Activated CD8-positive, alpha-beta memory T cell treated with anti-CD3 and anti-CD28 coated beads, Interleukin-2, amount 10 ng/mL, durations not matched to agents 7 days and 5 days (primary cell): ENCODE measurements around the gene SH2D3C. TPM values are rescaled to one million over a fixed set of nuclear protein-coding genes. Genes with fewer than 3 reads are reported as not detected.

Experiments used
- ATAC-seq: fragments of 150-1000 bp; cut with Tn5 transposase; one replicate; pipeline ENCODE4 v1.10.0; 2021; ENCODE audit warnings: moderate library complexity
- CTCF ChIA-PET: fragments of 350-600 bp; sonication (Branson Sonifier 250); formaldehyde crosslinking; loops from one replicate; lab custom pipeline; 2021; ENCODE audit warnings: antibody characterized with exemption; lab: Charles Lee
- DNase-seq: peaks from one replicate; pipeline ENCODE4 v3.0.0-alpha.2; 2020
- H3K27ac Mint-ChIP-seq: one replicate; pipeline ENCODE4 v1.8.0; 2021; ENCODE audit warnings: mild to moderate bottlenecking, mixed read lengths
- H3K27me3 Mint-ChIP-seq: one replicate; pipeline ENCODE4 v1.8.0; 2021; ENCODE audit warnings: mixed read lengths
- H3K36me3 Mint-ChIP-seq: one replicate; pipeline ENCODE4 v1.8.0; 2021; ENCODE audit warnings: mild to moderate bottlenecking, mixed read lengths
- H3K4me1 Mint-ChIP-seq: one replicate; pipeline ENCODE4 v1.8.0; 2021; ENCODE audit warnings: mixed read lengths
- H3K4me3 Mint-ChIP-seq: one replicate; pipeline ENCODE4 v1.8.0; 2021; ENCODE audit warnings: mild to moderate bottlenecking, moderate library complexity, mixed read lengths
- H3K9me3 Mint-ChIP-seq: one replicate; pipeline ENCODE4 v1.8.0; 2022; ENCODE audit warnings: low read depth, mixed read lengths
- total RNA-seq, 2 experiments: library from RNA; stranded (reverse); gene quantifications; one replicate each; pipeline ENCODE4 v1.2.3, GENCODE V29; 2021

SH2D3C gene
- total RNA-seq, 2 experiments from 2014 or later, result 75.2 to 87.8 TPM

DNA sequence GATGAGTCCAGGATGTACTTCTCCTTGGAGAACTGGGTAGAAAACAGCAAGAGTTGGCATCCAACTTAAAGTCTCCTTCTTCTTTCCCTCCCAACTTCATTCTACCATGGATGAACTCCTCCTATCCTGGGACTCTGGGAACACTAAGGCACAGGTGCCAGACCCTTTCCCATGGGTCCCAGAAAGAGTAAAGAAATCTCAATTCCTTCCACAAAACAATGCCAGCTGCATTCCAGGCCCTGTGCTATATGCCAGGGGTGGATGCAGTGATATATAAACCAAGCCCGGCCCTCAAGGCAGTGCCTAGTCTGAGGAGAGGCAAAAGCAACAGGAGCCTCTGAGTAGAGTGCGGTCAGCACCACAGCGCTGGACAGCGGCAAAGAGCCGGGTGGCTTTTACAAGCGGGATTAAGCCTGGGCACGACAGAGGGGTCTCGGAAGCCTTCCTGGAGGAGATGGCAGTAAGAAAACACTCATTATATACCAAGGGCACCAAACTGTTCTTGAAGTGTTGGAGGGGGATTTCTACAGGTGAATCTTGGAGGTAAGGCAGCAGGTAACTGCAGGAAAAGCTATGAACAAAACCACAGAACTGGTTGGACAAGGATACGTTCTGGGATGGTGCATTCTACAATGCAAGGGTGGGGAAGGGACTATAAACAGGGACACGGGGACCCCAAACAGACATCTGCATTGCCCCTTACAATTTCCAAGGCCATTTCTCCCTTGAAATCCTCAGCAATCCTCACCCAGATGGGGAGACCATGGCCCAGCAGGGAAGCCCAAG lies 27.0 kb downstream of the SH2D3C start:
- H3K4me1 Mint-ChIP-seq, result peaks cover 4% of the 10 kb centered on the region
- peaks cover 39% of the 10 kb centered on the region for H3K36me3 Mint-ChIP-seq
- no peaks in the 10 kb centered on the region for H3K9me3 Mint-ChIP-seq
- ATAC-seq (no peak), DNase-seq (no peak)
- H3K27me3 Mint-ChIP-seq, result no peaks in the 10 kb centered on the region
- no peak overlapping the region for H3K4me3 Mint-ChIP-seq
- CTCF ChIA-PET, result interaction anchor here (1.7 kb wide), 1 partner anchor 17 kb away, joined by 7 read pairs; the partner anchor contains the start of gene TOR2A
- no peak overlapping the region for H3K27ac Mint-ChIP-seq

DNA sequence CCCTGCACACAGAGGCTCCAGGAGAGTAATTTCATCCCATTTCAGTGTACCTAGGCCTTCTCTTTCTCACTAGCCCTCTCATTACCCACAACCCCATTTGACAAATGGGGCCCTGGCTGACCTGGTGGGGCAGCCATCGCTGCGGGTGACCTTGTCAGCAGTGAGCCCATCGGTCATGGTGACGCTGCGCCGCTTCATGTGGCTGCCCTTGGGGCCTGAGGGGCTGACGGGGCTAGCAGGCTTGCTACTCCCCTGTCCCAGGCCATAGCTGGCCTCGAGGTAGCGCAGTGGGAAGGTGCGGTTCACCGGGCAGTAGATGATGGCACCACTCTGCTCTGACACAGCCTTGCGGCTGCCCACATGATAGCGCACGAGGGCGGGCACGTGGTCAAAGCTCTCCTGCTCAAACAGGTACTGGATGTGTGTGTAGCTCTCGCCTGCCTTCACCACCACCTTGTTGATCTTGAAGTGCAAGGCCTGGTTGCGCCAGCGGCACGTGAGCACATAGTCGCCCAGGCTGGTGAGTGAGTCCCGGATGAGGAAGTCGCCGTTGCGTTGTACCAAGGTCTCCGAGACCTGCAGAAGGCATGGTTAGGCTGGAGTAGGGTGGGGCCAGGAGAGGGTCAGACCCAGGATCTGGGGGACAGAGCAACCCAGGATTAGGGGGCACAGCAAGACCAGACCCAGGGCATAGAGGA lies 29.2 kb downstream of the SH2D3C start:
- CTCF ChIA-PET, result no interaction called here
- no peak overlapping the region for H3K4me3 Mint-ChIP-seq
- H3K4me1 Mint-ChIP-seq, result peaks cover 4% of the 10 kb centered on the region
- DNase-seq (no peak), ATAC-seq (no peak)
- H3K36me3 Mint-ChIP-seq, result peaks cover 49% of the 10 kb centered on the region
- H3K9me3 Mint-ChIP-seq, result no peaks in the 10 kb centered on the region
- no peaks in the 10 kb centered on the region for H3K27me3 Mint-ChIP-seq
- H3K27ac Mint-ChIP-seq, result no peak overlapping the region

DNA sequence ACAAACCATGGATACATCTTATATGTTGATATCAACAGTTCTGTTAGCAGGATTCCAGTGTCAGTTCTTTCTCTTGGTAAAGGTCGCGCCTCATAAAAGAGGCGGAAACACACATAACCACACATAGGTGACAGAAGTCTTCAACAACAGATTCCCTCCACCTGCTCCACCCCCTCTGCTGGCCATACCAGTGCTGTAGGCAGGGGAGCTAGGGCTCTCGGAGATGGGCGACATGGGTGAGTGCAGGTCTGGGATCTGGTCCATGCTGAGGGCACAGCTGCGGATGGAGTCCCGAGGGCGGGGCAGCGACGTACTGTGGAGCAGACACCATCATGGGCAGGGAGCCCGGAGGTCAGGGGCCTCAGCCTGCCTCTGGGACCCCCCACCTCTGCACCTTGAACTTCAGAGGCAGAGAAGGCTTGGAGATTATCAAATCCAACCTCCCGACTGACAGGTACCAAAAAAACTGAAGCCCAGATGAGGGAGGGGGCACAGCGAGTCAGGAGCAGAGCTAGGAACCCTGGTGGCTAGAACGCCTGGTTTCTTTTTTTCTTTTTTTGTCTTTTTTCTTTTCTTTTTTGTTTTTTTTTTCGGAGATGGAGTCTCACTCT lies 31.4 kb downstream of the SH2D3C start:
- no peaks in the 10 kb centered on the region for H3K9me3 Mint-ChIP-seq
- DNase-seq (no peak), ATAC-seq (no peak)
- H3K36me3 Mint-ChIP-seq, result peaks cover 54% of the 10 kb centered on the region
- H3K27me3 Mint-ChIP-seq, result no peaks in the 10 kb centered on the region
- H3K4me3 Mint-ChIP-seq, result no peak overlapping the region
- peaks cover 4% of the 10 kb centered on the region for H3K4me1 Mint-ChIP-seq
- no peak overlapping the region for H3K27ac Mint-ChIP-seq
- CTCF ChIA-PET, result interaction anchor here (1.2 to 1.4 kb wide), 4 partner anchors 12 to 123 kb away, joined by 3 to 6 read pairs (median 3); partner anchors contain the start of gene TOR2A

DNA sequence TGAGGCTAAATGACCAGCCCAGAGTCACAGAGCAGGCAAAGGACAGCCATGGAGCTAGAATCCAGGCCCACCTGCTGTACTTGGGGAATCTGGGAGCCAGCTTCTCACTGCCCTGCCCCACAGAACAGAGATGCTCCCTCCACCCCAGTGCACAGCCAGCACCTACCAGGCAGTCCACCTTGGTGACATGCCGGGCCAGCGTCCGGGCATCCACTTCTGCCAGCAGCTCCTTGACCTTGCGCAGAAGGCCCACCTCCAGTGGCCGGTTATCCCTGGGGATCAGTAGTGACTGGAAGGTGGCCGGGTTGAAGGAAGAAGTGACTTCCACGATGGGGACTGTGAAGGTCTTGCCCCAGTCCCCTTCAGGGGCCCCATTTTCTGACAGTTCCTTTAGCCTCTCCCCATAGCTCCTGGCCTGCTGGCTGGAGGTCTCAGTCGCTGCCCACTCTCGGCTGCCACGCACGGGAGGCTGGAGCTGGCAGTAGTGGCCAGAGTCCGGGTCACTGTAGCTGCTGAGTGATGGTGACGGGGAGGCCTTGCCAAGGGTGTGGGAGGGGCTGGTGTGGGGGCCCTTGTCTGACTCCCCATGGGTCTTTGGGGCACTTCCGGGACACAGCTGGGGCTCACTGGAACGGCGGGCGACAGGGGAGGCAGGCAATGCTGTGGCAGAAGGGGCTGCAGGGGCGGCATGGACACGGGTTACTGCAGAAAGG lies 33.9 kb downstream of the SH2D3C start:
- peaks cover 4% of the 10 kb centered on the region for H3K4me1 Mint-ChIP-seq
- H3K4me3 Mint-ChIP-seq, result no peak overlapping the region
- no peak for ATAC-seq
- H3K9me3 Mint-ChIP-seq, result no peaks in the 10 kb centered on the region
- H3K36me3 Mint-ChIP-seq, result peaks cover 48% of the 10 kb centered on the region
- H3K27ac Mint-ChIP-seq, result no peak overlapping the region
- CTCF ChIA-PET, result interaction anchor here (0.9 to 3.4 kb wide), 8 partner anchors 9 to 177 kb away, joined by 3 to 21 read pairs (median 6); partner anchors contain the start of genes STXBP1 and TOR2A
- no peaks in the 10 kb centered on the region for H3K27me3 Mint-ChIP-seq
- no peak for DNase-seq

DNA sequence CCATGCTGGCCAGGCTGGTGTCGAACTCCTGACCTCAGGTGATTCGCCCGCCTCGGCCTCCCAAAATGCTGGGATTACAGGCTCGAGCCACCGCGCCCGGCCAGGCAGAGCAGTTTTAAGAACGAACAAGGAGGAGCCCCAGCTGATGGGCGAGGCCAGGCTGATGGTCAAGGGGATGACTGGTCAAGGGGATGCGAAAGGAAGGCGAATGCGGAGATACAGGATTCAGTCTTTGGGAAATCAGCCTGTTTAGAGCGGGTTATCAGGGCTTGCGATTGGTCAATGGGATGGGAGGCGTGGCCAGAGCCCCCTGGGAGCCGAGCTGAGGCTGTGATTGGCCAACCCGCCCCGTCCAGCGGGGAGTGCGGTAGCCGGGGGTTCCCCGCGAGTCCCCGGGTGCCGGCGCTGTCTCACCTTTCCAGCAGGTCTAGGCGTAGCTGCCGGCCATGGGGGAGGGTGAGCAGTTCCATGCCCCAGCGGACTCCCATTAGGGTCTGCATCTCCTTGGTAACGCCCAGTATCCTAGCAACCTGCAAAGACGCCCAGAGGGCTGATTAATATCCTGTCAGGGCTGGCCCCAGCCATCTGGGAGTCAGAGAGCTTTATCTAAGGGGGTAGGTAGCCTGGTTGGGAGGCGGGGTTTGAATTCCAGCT lies 35.9 kb downstream of the SH2D3C start:
- CTCF ChIA-PET, result interaction anchor here (1.2 to 3.4 kb wide), 5 partner anchors 22 to 127 kb away, joined by 3 to 14 read pairs (median 5); no protein-coding TSS in a partner anchor
- Mint-ChIP-seq H3K4me1 (peaks cover 4% of the 10 kb centered on the region), H3K9me3 (no peaks in the 10 kb centered on the region), H3K27ac (no peak overlapping the region), H3K36me3 (peaks cover 39% of the 10 kb centered on the region), H3K27me3 (no peaks in the 10 kb centered on the region), H3K4me3 (no peak overlapping the region)
- ATAC-seq, result no peak
- DNase-seq, result no peak

DNA sequence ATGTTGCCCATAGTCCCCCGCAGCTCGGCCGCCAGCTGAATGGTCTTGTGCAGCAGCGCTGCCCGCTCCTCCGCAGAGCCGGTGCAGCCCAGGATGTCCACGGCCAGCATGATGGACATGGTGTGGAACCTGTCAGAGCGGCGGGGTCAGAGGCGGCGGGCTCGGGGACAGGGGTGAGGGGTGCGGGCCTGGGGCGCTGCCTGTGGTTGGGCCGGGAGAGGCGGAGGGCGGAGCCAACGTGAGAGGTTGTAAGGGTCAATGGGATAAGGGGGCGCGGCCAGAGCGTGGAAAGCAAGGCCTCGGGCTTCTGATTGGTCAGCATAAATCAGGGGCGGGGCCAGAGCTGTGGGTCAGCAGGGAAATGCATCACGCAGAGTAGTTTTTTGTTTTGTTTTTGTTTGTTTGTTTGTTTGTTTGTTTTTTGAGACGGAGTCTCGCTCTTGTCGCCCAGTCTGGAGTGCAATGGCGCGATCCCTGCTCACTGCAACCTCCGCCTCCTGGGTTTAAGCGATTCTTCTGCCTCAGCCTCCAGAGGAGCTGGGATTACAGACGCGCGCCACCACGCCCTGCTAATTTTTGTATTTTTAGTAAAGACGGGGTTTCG lies 36.5 kb downstream of the SH2D3C start:
- H3K27ac Mint-ChIP-seq, result no peak overlapping the region

DNA sequence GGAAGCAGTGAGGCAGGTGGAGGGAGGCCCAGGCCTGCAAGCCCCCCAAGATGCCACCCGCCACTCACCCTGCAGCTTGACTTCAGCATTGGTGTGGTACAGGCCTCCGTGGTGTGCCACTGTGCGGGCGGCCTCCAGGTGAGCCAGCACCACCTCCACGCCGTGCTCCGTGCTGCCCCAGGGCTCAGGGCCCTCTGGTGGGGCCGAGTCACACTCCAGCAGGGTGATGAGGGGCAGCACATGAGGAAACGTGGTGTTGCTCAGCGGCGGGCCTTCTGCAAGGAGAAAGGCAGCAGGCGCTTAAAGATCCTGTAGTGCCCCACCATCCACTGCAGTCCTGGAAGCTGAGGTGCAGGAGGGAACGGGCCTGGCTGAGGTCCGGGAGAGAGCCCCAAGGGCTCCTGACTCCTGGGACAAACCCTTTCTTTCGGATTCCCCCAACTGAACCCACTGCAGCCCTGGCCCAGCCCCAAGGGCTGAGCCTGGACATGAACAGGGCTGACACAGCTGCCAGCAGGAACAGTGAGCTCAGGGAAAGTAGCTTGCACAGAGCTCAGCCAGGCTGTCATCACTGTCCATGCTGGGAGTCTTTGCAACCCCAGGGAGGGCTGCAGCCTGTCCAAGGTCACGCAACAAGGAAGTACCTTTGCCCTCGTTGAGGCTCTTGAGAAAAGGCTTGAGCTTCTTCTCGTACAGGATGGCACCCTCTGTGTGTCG lies 38.7 kb downstream of the SH2D3C start:
- DNase-seq (no peak), ATAC-seq (no peak)
- CTCF ChIA-PET, result interaction anchor here (2.3 kb wide), 1 partner anchor 130 kb away, joined by 7 read pairs; no protein-coding TSS in a partner anchor
- H3K36me3 Mint-ChIP-seq, result peaks cover 25% of the 10 kb centered on the region
- H3K4me3 Mint-ChIP-seq, result no peak overlapping the region
- H3K4me1 Mint-ChIP-seq, result peaks cover 8% of the 10 kb centered on the region
- H3K27me3 Mint-ChIP-seq, result no peaks in the 10 kb centered on the region
- H3K9me3 Mint-ChIP-seq, result no peaks in the 10 kb centered on the region
- no peak overlapping the region for H3K27ac Mint-ChIP-seq

More for the DNA sequence above, 36.5 kb downstream of the SH2D3C start:
- Mint-ChIP-seq H3K9me3 (no peaks in the 10 kb centered on the region), H3K4me3 (no peak overlapping the region), H3K27me3 (no peaks in the 10 kb centered on the region), H3K36me3 (peaks cover 38% of the 10 kb centered on the region), H3K4me1 (peaks cover under 1% of the 10 kb centered on the region)
- CTCF ChIA-PET, result interaction anchor here (1.2 to 3.2 kb wide), 4 partner anchors 31 to 180 kb away, joined by 4 to 13 read pairs (median 6); no protein-coding TSS in a partner anchor
- no peak for DNase-seq
- ATAC-seq, result no peak

DNA sequence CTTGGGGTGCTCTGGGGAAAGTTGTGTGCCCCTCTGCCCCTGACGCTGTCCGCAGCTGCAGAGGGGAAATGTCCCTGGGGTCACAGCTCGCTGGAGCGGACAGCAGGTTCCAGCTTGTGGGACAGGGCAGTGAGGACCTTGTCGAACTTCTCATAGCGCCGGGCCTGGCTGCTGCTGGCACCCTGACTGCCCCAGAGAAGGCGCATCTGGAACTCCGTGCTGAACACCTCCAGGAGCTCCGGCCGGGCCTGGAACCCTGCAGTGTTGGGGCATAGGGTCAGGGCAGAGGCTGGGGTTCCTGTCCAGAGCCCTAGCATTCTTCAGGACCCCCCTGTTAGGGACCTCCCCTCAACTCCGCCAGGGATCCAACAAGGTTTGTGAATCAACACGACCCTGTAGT lies 39.8 kb downstream of the SH2D3C start:
- peaks cover 23% of the 10 kb centered on the region for H3K36me3 Mint-ChIP-seq

DNA sequence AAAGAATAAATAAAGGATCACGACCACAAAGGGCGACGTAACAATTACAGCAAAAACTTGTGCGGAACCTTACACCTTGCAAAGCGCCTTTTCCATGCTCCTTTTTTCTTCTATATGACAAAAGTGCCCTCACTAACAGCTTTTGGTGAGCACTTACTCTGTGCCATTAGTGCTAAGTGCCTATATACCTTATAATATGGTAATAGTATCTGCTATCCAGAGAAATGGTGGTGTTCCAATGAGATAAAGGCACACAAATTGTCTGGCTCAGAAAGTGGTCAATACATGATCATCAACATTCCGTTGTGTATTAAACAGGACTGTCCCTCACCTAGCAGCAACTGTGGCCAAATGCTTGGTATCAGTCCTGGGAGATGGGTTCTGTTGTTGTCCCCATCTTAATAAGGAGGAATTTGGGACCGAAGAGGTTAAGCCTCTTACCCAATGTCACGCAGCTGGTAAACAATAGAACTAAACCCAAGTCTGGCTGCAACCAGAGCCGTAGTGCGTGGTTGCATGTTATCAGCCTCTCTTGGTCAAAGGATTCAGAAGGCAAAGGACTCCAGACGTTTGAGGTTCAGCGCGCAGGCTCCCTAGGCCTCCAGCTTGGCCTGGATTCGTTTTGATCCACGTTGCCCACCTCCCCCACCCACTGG lies 42.8 kb downstream of the SH2D3C start:
- no peak for DNase-seq
- H3K4me3 Mint-ChIP-seq, result peak overlapping the region; percentile 76
- peaks cover 9% of the 10 kb centered on the region for H3K36me3 Mint-ChIP-seq
- no peaks in the 10 kb centered on the region for H3K27me3 Mint-ChIP-seq
- no peak for ATAC-seq
- H3K4me1 Mint-ChIP-seq, result peaks cover 20% of the 10 kb centered on the region
- CTCF ChIA-PET, result interaction anchor here (0.7 to 5.3 kb wide), 50 partner anchors 9 to 329 kb away, joined by 3 to 86 read pairs (median 8); partner anchors contain the start of genes CDK9, CFAP157, ENG and PTRH1
- H3K27ac Mint-ChIP-seq, result peak overlapping the region; percentile 83
- no peaks in the 10 kb centered on the region for H3K9me3 Mint-ChIP-seq

More for the DNA sequence above, 39.8 kb downstream of the SH2D3C start:
- Mint-ChIP-seq H3K9me3 (no peaks in the 10 kb centered on the region), H3K27ac (no peak overlapping the region), H3K4me1 (peaks cover 17% of the 10 kb centered on the region), H3K4me3 (no peak overlapping the region), H3K27me3 (no peaks in the 10 kb centered on the region)
- ATAC-seq (no peak), DNase-seq (no peak)
- CTCF ChIA-PET, result no interaction called here

DNA sequence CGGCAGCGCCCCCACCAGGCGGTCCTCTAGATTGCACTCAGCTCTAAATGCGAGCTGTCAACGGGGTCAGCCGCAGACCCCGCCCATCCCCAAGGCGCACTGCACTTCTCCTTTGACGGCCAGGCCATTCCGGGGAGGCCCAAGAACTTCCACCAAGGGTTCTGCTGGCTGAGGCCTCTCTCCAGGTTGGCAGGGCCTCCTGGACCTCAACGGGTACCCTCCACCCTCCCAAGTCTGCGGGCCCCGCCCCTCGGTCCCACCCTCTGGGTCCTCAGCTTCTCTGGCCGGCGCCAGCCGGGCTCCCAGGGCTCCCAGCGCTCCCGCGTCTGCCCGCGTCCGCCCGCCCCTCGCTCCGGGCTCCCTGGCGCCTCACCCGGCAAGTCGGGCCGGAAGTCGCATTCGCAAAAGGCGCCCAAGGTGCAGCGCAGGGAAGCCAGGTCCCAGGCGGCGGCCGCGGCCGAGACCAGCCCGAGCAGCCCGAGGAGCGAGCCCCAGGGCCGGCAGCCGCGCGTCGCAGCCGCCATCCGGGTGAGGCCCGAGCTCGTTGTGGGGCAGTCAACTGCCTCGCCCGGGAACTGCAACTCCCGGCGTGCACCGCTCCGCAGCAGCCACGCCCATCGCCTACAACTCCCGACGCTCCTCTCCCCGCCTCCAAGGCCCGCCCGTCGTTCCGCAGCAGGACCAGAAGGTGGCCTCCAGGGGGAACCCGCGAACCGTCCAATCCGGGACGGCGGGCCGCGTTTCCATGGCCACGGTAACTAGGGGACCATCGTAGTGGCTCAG lies 43.5 kb downstream of the SH2D3C start, which contains the start of gene TOR2A:
TOR2A (minus strand) TSS at position 548 of the 783 bp plus-strand sequence; CDS start at position 524, 24 bp downstream.
- peaks cover 9% of the 10 kb centered on the region for H3K36me3 Mint-ChIP-seq
- CTCF ChIA-PET, result interaction anchor here (0.6 to 5.3 kb wide), 85 partner anchors 10 to 794 kb away, joined by 3 to 86 read pairs (median 5); partner anchors contain the start of genes CDK9, CFAP157, ENG and FPGS
- no peaks in the 10 kb centered on the region for H3K9me3 Mint-ChIP-seq
- H3K4me1 Mint-ChIP-seq, result peaks cover 20% of the 10 kb centered on the region
- peak; percentile 93 for ATAC-seq
- peak within 1 kb of the TSS; percentile 83 for H3K27ac Mint-ChIP-seq
- peak; percentile 98 for DNase-seq
- H3K4me3 Mint-ChIP-seq, result peak within 1 kb of the TSS; percentile 76
- no peaks in the 10 kb centered on the region for H3K27me3 Mint-ChIP-seq
